ENCODE results near the gene CDKN1B.
"Not testable (repeated sequence)": the region's sequence is repeated elsewhere in the genome, so short reads cannot be mapped to it uniquely, and the experiment has no call there.

Gene CDKN1B

DNA sequence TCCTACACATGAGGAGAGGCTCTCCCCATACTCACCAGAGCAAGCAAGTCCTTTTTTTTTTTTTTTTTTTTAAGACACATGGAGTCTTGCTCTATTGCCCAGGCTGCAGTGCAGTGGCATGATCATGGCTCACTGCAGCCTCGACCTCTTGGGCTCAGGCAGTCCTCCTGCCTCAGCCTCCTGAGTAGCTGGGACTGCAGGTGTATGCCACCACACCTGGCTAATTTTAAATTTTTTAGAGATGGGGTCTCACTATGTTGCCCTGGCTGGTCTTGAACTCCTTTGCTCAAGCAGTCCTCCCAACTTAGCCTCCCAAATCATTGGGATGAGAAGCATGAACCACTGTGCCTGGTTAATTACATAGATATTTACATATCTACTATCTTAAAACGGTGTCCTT, 21.0 kb downstream of the CDKN1B start:
- in situ Hi-C loops (cut with HindIII; ENCODE audit: low pct_ligation_motif_present, low pct_unique_long_range_greater_than_20kb, low sequenced_read_pairs); DNase-seq: not testable (repeated sequence)

DNA sequence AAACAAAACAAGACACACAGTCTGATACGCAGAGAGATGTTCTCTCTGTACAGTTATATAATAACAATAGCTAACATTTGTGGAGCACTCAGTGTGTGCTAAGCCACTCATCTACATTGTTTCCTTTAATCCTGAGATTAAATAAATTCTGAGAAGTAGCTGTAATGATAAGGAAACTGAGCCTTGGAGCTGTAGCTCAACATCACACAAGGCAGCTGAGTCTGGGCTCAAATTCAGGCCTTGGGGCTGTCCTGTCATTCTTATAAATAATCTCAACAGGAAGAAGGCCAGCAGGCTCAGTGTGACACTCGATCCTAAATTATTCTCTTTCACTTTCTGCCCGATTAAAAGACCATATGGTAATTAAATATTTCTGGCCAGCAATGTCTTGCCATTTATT, 24.5 kb downstream of the CDKN1B start:
- DNase-seq: no peak
- in situ Hi-C loops (cut with HindIII; ENCODE audit: low pct_ligation_motif_present, low pct_unique_long_range_greater_than_20kb, low sequenced_read_pairs): no loop called here

DNA sequence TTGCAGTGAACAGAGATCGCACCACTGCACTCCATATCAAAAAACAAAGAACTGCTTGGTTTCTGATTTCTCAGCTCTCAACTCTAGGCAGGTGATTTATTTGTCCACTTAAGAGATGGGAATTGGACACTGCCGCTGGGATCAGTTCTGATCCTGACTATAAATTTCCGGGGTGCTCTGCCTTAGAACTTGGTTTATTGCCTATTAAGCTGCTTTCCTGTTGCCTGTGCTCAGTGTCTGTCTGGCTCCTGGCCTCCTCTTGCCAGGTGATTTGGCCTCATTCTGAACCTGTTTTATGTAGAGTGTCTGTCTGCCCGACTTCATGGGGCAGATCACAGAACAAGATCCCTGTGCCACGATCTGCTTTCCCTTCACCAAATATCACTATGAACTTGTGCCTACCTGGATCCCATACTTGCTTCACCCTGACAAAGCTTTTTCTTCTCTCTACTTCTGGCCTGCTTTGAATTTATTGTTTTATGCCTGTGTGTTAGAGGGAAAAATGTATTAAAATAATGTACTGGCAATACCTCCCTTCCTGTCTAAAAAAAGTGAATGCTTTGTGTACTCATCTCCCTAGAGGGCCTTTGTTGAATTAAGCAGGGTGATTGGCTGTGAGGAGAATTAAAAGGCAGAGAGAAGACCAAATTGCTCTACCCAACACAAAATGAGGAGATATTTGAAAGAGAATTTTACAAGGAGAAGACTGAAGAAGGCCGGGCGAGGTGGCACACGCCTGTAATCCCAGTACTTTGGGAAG, 27.6 kb downstream of the CDKN1B start:
- in situ Hi-C loops (cut with HindIII; ENCODE audit: low pct_ligation_motif_present, low pct_unique_long_range_greater_than_20kb, low sequenced_read_pairs): no loop called here

GRCh38 chr12:12745576-12746211, 28.5 kb downstream of the CDKN1B start:
- no peak for DNase-seq
- in situ Hi-C loops (cut with HindIII; ENCODE audit: low pct_ligation_motif_present, low pct_unique_long_range_greater_than_20kb, low sequenced_read_pairs): no loop called here

More for the DNA sequence above, 27.6 kb downstream of the CDKN1B start:
- DNase-seq: no peak

GRCh38 chr12:12747278-12747677, 30.1 kb downstream of the CDKN1B start:
- in situ Hi-C loops (cut with HindIII; ENCODE audit: low pct_ligation_motif_present, low pct_unique_long_range_greater_than_20kb, low sequenced_read_pairs): no loop called here
- no peak for DNase-seq

DNA sequence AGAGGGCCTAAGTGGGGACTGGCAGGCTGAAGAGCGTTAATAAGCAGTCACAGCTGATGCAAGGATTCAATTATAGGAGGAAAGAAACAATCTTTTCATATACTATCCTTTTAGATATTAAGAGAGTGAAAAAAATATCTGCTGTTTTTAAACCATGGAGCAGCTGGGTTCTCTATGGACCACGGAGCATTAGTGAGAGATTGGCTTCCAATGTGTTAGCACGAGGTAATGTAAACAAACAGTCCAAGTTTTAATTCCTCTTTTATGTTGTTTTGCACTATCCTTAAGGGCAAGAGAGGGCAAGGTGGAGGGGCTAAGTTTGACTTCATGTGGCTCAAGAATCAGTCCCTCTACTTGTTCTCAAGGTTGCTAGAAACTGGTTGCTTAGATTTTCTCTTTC, 30.9 kb downstream of the CDKN1B start:
- no peak for DNase-seq
- in situ Hi-C loops (cut with HindIII; ENCODE audit: low pct_ligation_motif_present, low pct_unique_long_range_greater_than_20kb, low sequenced_read_pairs): no loop called here

GRCh38 chr12:12749433-12749832, 32.3 kb downstream of the CDKN1B start:
- in situ Hi-C loops (cut with HindIII; ENCODE audit: low pct_ligation_motif_present, low pct_unique_long_range_greater_than_20kb, low sequenced_read_pairs): no loop called here
- DNase-seq: no peak

DNA sequence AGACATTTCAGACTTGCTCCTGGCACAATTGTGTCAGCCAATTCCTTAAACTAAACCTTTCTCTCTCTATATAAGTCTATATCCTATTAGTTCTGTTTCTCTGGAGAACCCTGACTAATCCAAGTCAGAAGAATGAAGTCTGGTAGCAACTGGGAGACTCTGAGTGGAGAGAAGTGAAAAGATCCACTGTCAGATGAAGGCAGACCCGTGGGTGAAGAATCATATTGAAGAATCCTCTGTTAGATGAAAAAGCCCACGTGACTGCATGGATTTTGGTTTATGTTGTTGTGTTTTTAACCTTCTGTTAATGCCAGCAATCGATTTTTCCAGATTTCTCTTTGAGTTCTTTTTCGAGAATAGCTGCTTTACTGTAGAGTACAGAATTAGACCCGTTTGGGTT, 38.8 kb downstream of the CDKN1B start:
- DNase-seq: no peak
- in situ Hi-C loops (cut with HindIII; ENCODE audit: low pct_ligation_motif_present, low pct_unique_long_range_greater_than_20kb, low sequenced_read_pairs): no loop called here

DNA sequence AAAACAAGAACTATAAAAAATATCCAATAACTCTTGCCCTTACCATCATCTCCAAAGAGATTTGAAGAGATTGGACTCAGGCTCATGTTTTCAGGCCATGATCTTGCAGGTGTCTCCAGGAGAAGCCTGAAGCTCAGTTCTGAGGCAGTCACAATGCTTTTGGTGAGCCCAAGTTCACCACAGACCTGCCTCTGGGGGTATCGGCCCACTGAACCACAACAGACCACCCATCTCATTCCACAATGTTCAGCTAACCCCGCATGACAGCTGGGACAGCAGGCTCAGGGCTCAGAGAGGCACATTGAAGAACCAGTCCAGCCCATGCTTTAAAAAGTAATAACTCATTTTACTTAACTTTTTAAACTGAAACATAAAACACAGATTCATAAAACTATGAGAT, 40.0 kb downstream of the CDKN1B start:
- DNase-seq: no peak
- in situ Hi-C loops (cut with HindIII; ENCODE audit: low pct_ligation_motif_present, low pct_unique_long_range_greater_than_20kb, low sequenced_read_pairs): no loop called here

DNA sequence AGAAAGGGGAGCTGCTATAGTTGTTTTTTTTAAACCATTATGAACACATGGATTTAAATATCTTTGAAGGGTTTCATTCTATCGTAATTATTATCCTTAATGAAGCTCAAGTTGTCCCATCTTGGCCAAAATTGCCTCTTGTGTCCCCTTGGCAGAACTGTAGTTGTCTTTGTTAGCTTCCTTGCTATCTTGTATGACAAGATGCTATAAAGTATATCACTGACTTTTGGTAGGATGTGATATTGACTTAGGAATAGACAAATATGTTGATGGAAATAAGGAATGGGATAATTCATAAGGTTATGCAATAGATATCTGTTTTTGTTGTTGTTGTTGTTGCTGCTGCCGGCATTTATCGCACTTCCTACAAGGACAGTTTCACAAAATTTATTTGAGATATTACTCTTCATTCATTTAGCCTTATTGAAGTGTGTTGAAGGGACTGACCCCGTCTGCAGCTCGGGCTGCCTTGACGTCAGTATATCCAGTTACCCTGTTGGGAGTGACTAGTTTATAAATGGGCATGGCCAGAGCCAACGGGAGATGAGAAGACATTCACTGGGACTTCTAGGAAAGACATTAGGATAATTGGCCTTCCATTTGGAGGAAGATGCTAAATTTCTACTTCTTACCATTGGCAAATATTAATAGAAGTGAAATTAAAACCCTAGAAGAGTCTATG, 42.2 kb downstream of the CDKN1B start:
- in situ Hi-C loops (cut with HindIII; ENCODE audit: low pct_ligation_motif_present, low pct_unique_long_range_greater_than_20kb, low sequenced_read_pairs): no loop called here
- DNase-seq: no peak

DNA sequence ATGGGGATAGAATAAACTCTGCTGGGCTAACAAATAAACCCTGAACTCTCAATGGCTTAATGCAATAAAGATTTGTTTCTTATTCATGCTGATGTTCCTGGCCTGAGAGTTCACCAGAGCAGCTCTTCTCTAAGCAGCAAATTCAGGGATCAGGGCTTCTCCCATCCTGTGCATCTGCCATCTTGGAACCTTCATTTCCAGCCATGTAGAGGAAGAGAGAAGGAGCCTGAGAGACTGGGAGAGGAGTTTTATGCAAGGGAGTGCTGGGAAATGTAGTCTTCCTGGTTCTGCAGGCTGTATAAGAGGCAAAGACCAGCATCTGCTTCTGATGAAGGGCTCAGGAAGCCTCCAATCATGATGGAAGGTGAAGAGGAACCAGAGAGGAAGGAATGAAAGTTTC, 47.7 kb downstream of the CDKN1B start:
- in situ Hi-C loops (cut with HindIII; ENCODE audit: low pct_ligation_motif_present, low pct_unique_long_range_greater_than_20kb, low sequenced_read_pairs): no loop called here
- no peak for DNase-seq

DNA sequence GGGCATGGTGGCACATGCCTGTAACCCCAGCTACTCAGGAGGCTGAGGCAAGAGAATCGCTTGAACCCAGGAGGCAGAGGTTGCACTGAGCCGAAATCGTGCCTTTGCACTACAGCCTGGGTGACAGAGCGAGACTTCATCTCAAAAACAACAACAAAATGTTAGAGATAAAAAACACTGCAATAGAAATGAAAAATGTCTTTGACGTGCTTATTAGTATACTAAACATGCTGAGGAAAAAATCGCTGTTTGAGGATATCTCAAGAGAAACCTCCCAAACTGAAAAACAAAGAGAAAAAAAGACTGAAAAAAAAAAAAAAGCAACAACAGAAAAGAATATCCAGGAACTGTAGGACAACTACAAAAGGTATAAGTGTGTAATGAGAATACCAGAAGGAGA, 53.1 kb downstream of the CDKN1B start:
- in situ Hi-C loops (cut with HindIII; ENCODE audit: low pct_ligation_motif_present, low pct_unique_long_range_greater_than_20kb, low sequenced_read_pairs): no loop called here
- DNase-seq: no peak
